ENCODE results near the gene ASB4. TPM values are rescaled to one million over a fixed set of nuclear protein-coding genes. Genes with fewer than 3 reads are reported as not detected.

ASB4 gene
- total RNA-seq, 1 donor from 2014 or later, result not detected

DNA sequence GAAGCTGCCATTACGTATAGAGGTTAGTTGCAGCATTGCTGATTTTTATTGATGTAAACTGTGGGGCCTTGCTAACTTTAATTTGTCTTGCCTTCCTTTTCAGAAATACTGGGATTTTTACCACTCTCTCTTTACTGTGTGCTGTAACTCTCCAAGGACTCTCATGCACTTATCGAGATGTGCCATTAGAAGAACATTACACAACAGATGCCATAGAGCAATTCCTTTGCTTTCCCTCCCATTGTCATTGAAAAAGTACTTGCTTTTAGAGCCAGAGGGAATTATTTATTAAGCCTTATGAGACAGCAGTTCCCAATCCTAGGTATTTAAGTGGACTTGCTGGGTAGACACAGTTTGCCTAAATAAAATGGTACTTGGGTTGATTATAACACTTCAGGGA, 51.7 kb downstream of the ASB4 start:
- DNase-seq (ENCODE audit: extremely low spot score, unreplicated experiment), result no peak
- Mint-ChIP-seq H3K9me3 (ENCODE audit: unreplicated experiment) (no peaks in the 10 kb centered on the region), H3K27me3 (ENCODE audit: unreplicated experiment) (peaks cover 74% of the 10 kb centered on the region), H3K36me3 (ENCODE audit: unreplicated experiment) (no peaks in the 10 kb centered on the region), H3K27ac (ENCODE audit: unreplicated experiment) (no peak overlapping the region), H3K4me3 (ENCODE audit: unreplicated experiment) (no peak overlapping the region), H3K4me1 (ENCODE audit: unreplicated experiment) (no peaks in the 10 kb centered on the region)
- TF ChIP-seq, protein P1, sequence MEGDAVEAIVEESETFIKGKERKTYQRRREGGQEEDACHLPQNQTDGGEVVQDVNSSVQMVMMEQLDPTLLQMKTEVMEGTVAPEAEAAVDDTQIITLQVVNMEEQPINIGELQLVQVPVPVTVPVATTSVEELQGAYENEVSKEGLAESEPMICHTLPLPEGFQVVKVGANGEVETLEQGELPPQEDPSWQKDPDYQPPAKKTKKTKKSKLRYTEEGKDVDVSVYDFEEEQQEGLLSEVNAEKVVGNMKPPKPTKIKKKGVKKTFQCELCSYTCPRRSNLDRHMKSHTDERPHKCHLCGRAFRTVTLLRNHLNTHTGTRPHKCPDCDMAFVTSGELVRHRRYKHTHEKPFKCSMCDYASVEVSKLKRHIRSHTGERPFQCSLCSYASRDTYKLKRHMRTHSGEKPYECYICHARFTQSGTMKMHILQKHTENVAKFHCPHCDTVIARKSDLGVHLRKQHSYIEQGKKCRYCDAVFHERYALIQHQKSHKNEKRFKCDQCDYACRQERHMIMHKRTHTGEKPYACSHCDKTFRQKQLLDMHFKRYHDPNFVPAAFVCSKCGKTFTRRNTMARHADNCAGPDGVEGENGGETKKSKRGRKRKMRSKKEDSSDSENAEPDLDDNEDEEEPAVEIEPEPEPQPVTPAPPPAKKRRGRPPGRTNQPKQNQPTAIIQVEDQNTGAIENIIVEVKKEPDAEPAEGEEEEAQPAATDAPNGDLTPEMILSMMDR (IDR thresholded peaks at IDR 0.05), result no peak

DNA sequence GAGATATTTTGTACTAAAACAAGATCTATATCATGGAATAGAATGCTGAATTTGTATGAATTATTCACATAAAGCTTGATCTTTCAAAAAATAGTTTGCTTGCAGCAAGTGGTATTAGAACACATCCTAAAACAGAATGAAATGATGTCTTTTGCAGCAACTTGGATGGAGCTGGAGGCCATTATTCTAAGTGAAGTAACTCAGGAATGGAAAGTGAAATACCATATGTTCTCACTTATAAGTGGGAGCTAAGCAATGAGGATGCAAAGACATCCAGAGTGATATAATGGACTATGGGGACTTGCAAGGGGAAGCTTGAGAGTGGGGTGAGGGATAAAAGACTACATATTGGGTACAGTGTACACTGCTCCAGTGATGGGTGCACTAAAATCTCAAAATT, 53.7 kb downstream of the ASB4 start:
- Mint-ChIP-seq H3K4me1 (ENCODE audit: unreplicated experiment) (no peaks in the 10 kb centered on the region), H3K36me3 (ENCODE audit: unreplicated experiment) (no peaks in the 10 kb centered on the region), H3K27me3 (ENCODE audit: unreplicated experiment) (peaks cover 77% of the 10 kb centered on the region), H3K4me3 (ENCODE audit: unreplicated experiment) (no peak overlapping the region), H3K9me3 (ENCODE audit: unreplicated experiment) (no peaks in the 10 kb centered on the region), H3K27ac (ENCODE audit: unreplicated experiment) (no peak overlapping the region)
- no peak for DNase-seq (ENCODE audit: extremely low spot score, unreplicated experiment)
- TF ChIP-seq, protein P1 (IDR thresholded peaks at IDR 0.05), result no peak

DNA sequence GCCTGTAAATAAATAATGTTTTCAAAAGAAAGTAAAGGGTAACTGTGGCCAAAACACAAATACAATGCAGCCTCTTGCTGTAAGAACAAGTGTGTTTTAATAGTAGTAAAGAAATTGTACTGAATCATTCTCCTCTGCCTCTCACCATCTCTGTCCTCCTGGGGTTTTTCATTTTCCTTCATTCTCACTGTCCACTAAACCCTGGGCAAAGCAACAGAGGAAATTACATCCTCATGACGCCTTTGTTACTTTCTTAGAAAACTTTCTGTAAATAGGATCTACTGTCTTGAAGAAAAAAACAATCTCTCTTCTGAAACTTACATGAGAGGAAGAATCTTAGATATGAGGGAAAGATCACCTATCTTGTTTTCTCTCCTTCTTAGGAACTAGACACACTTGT, 54.6 kb downstream of the ASB4 start:
- peaks cover 68% of the 10 kb centered on the region for H3K27me3 Mint-ChIP-seq (ENCODE audit: unreplicated experiment)

DNA sequence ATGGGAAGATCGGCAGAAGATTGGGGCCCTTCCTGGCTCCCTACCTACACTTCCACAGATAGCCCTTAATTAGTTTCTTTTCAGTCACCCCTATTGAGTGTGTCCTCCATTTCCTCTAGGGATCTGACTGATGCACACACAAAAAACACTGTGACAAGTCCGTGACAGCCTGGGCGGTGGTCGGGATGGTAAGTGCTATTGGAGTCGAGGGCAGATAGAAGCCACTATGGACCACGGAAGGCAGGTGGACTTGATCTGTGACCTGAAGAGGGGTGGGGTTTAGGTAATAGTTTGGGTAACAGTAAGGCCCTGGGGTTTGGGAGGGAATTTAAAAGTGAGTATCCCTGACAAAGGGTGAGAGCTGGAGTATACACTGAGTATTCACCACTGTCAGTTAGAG, 57.6 kb downstream of the ASB4 start:
- H3K4me1 Mint-ChIP-seq (ENCODE audit: unreplicated experiment), result peaks cover 7% of the 10 kb centered on the region
- TF ChIP-seq, protein P1 (IDR thresholded peaks at IDR 0.05), result no peak
- peaks cover 40% of the 10 kb centered on the region for H3K27me3 Mint-ChIP-seq (ENCODE audit: unreplicated experiment)
- no peak for DNase-seq (ENCODE audit: extremely low spot score, unreplicated experiment)
- H3K36me3 Mint-ChIP-seq (ENCODE audit: unreplicated experiment), result no peaks in the 10 kb centered on the region
- no peaks in the 10 kb centered on the region for H3K9me3 Mint-ChIP-seq (ENCODE audit: unreplicated experiment)
- H3K27ac Mint-ChIP-seq (ENCODE audit: unreplicated experiment), result no peak overlapping the region
- no peak overlapping the region for H3K4me3 Mint-ChIP-seq (ENCODE audit: unreplicated experiment)

More for the DNA sequence above, 54.6 kb downstream of the ASB4 start:
- no peak overlapping the region for H3K4me3 Mint-ChIP-seq (ENCODE audit: unreplicated experiment)
- H3K36me3 Mint-ChIP-seq (ENCODE audit: unreplicated experiment), result no peaks in the 10 kb centered on the region
- peaks cover 5% of the 10 kb centered on the region for H3K4me1 Mint-ChIP-seq (ENCODE audit: unreplicated experiment)
- no peaks in the 10 kb centered on the region for H3K9me3 Mint-ChIP-seq (ENCODE audit: unreplicated experiment)
- TF ChIP-seq, protein P1 (IDR thresholded peaks at IDR 0.05), result no peak
- no peak overlapping the region for H3K27ac Mint-ChIP-seq (ENCODE audit: unreplicated experiment)
- no peak for DNase-seq (ENCODE audit: extremely low spot score, unreplicated experiment)

DNA sequence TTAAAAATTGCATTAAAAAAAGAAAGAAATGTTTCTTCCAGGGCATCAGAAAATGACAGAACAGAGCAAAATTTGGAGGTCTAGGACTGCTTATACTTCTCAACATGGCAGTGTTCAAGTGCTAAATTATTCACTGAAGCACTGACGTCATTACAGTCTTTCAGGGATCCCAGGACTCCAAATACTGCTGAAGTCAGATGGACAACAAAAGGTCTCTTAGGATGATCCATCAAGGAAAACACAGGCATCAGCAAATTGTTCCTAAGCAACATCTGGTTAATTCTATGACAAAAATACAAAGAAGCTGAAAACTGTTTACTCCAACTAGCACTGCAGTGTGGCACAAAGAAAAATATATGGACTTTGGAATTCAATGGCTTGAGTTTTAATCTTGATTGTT, 58.4 kb downstream of the ASB4 start:
- TF ChIP-seq, protein P1 (IDR thresholded peaks at IDR 0.05), result no peak
- Mint-ChIP-seq H3K9me3 (ENCODE audit: unreplicated experiment) (no peaks in the 10 kb centered on the region), H3K27ac (ENCODE audit: unreplicated experiment) (no peak overlapping the region), H3K27me3 (ENCODE audit: unreplicated experiment) (peaks cover 32% of the 10 kb centered on the region), H3K4me1 (ENCODE audit: unreplicated experiment) (peaks cover 7% of the 10 kb centered on the region), H3K4me3 (ENCODE audit: unreplicated experiment) (no peak overlapping the region), H3K36me3 (ENCODE audit: unreplicated experiment) (no peaks in the 10 kb centered on the region)
- no peak for DNase-seq (ENCODE audit: extremely low spot score, unreplicated experiment)
